K562 (cell line): ENCODE data around the gene CSNK1G1. TPM values are rescaled to one million over a fixed set of nuclear protein-coding genes. Genes with fewer than 3 reads are reported as not detected.

Experiments used
- BCLAF1 ChIP-seq, 2 experiments: fragments of 450-650 bp in 1 of 2; IDR thresholded peaks; 2 replicates each; pipeline ENCODE4 v1.6.1; 2011 to 2017; ENCODE audit warnings: low read depth in 2 of 2, antibody characterized with exemption in 1 of 2, borderline replicate concordance in 1 of 2, low read length in 1 of 2, mild to moderate bottlenecking in 1 of 2, mixed read lengths in 1 of 2; ENCODE audit not compliant: control insufficient read depth in 1 of 2
- CREM ChIP-seq: IDR thresholded peaks from 2 replicates; pipeline ENCODE4 v1.6.1; 2014; ENCODE audit warnings: antibody characterized with exemption, low read depth
- ETV6 ChIP-seq, 3 experiments: fragments of 150-350 bp in 1 of 3; sonication (generic) in 1 of 3; formaldehyde crosslinking in 1 of 3; IDR thresholded peaks; 2 replicates each; pipeline versions ENCODE4 v1.6.1 to v1.8.0; 2014 to 2022; ENCODE audit warnings: borderline replicate concordance in 2 of 3, low read depth in 2 of 3, antibody characterized with exemption in 1 of 3, low read length in 1 of 3, mild to moderate bottlenecking in 1 of 3, missing genetic modification reagents in 1 of 3
- LCOR ChIP-seq: sonication (generic); formaldehyde crosslinking; IDR thresholded peaks from 2 replicates; pipeline ENCODE4 v1.8.0; 2022; ENCODE audit warnings: mild to moderate bottlenecking, missing genetic modification reagents
- MTA1 ChIP-seq: fragments of 450-650 bp; IDR thresholded peaks from 2 replicates; pipeline ENCODE4 v1.6.1; 2017; ENCODE audit warnings: borderline replicate concordance
- MYC ChIP-seq, 2 experiments: fragments of 250-450 bp in 1 of 2; sonication (Bioruptor Pico) in 1 of 2; IDR thresholded peaks; 2 replicates each; pipeline versions ENCODE4 v1.5.1 to v1.6.1; 2012 to 2021; ENCODE audit warnings: low read depth in 2 of 2, borderline replicate concordance in 1 of 2, improper control_type of control experiment in 1 of 2, low read length in 1 of 2, mild to moderate bottlenecking in 1 of 2, moderate library complexity in 1 of 2
- PHF20 ChIP-seq: fragments of 450-650 bp; IDR thresholded peaks from 2 replicates; pipeline ENCODE4 v1.6.1; 2018; ENCODE audit not compliant: partially characterized antibody
- POLR2A ChIP-seq: fragments of 450-650 bp; conservative IDR thresholded peaks from 2 replicates; pipeline ENCODE4 v1.6.1; 2016
- SIRT6 ChIP-seq: IDR thresholded peaks from one replicate; pipeline ENCODE4 v1.6.1; 2012; ENCODE audit warnings: low read depth, mild to moderate bottlenecking, control low read depth, inconsistent platforms, low read length, moderate library complexity
- SREBF1 ChIP-seq: fragments of 150-350 bp; IDR thresholded peaks from 2 replicates; pipeline ENCODE4 v1.6.1; 2014; ENCODE audit warnings: antibody characterized with exemption, low read depth, low read length, borderline replicate concordance
- TAL1 ChIP-seq: fragments of 450-650 bp; IDR thresholded peaks from 2 replicates; pipeline ENCODE4 v1.6.1; 2016; ENCODE audit warnings: mild to moderate bottlenecking
- TARDBP ChIP-seq: fragments of 450-650 bp; IDR thresholded peaks from 2 replicates; pipeline ENCODE4 v1.6.1; 2016
- XRCC5 ChIP-seq: fragments of 200-400 bp; formaldehyde crosslinking; IDR thresholded peaks from 2 replicates; pipeline ENCODE4 v1.6.1; 2017; ENCODE audit warnings: low read depth, mild to moderate bottlenecking, low read length
- ZBTB26 ChIP-seq: fragments of 450-650 bp; formaldehyde crosslinking; IDR thresholded peaks from 2 replicates; pipeline ENCODE4 v1.4.0; 2022; ENCODE audit warnings: missing genetic modification characterization
- ZNF217 ChIP-seq: sonication (generic); formaldehyde crosslinking; IDR thresholded peaks from 2 replicates; pipeline ENCODE4 v1.8.0; 2022; ENCODE audit warnings: mild to moderate bottlenecking, missing genetic modification reagents
- ZNF431 ChIP-seq: sonication (generic); formaldehyde crosslinking; IDR thresholded peaks from 2 replicates; pipeline ENCODE4 v1.8.0; 2022; ENCODE audit warnings: mild to moderate bottlenecking, missing genetic modification reagents
- polyA plus RNA-seq, 8 experiments: library from polyadenylated mRNA; depleted of rRNA in 4 of 8; stranded (reverse) in 5 of 8; unstranded in 3 of 8; fragments of >200 nt; fragmentation: Nextera tagmentation in 2 of 8; fragmentation: Illumina TruSeq in 1 of 8; extraction: Ambion mirVana in 2 of 8; extraction: Trizol in 1 of 8; gene quantifications; 2 replicates each; pipeline versions ENCODE4 v1.2.1 to v1.2.3, GENCODE V29; 2011 to 2014; ENCODE audit warnings: inconsistent platforms in 1 of 8, missing spikeins in 1 of 8
- total RNA-seq, 7 experiments: library from RNA; depleted of rRNA in 6 of 7; stranded (reverse); fragments of >200 nt in 6 of 7; fragmentation: Illumina TruSeq in 2 of 7; extraction: Trizol in 2 of 7; gene quantifications; 2 replicates each; pipeline versions ENCODE4 v1.2.1 to v1.2.3, GENCODE V29; 2011 to 2021; ENCODE audit warnings: low replicate concordance in 1 of 7
- TF ChIP-seq, protein P1 (sequence below), 2 experiments: fragments of 450-650 bp; conservative IDR thresholded peaks; 2 replicates each; pipeline ENCODE4 v1.6.1; 2017; ENCODE audit warnings: mild to moderate bottlenecking in 2 of 2, moderate library complexity in 2 of 2
- TF ChIP-seq, protein P2 (sequence below): sonication (generic); formaldehyde crosslinking; IDR thresholded peaks from 2 replicates; pipeline ENCODE4 v1.8.1; 2023; ENCODE audit warnings: mild to moderate bottlenecking, missing genetic modification reagents, moderate library complexity

Gene CSNK1G1
- total and polyA plus RNA-seq, 9 of the 15 experiments (the other 6 are each of a cell fraction or from before 2014, with no cell fraction given): 4.5 to 18.5 (median 9.5) TPM

GRCh38 chr15:64162869-64163658 is 192.9 kb downstream of the CSNK1G1 start, which contains the start of gene PPIB (continued):
- TF ChIP-seq MTA1: no peak
- 0 out of 2 replicates have a peak, but pooled peaks have one; percentile 48 for TF ChIP-seq ZBTB26 (CRISPR knock-in tag)
- TF ChIP-seq, protein P1, sequence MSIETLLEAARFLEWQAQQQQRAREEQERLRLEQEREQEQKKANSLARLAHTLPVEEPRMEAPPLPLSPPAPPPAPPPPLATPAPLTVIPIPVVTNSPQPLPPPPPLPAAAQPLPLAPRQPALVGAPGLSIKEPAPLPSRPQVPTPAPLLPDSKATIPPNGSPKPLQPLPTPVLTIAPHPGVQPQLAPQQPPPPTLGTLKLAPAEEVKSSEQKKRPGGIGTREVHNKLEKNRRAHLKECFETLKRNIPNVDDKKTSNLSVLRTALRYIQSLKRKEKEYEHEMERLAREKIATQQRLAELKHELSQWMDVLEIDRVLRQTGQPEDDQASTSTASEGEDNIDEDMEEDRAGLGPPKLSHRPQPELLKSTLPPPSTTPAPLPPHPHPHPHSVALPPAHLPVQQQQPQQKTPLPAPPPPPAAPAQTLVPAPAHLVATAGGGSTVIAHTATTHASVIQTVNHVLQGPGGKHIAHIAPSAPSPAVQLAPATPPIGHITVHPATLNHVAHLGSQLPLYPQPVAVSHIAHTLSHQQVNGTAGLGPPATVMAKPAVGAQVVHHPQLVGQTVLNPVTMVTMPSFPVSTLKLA (conservative IDR thresholded peaks at IDR 0.05): peak; percentile 92 to 95
- 0 out of 2 replicates have a peak, but pooled peaks have one; percentile 6 for TF ChIP-seq TAL1
- peak; percentile 92 for TF ChIP-seq LCOR
- no peak for TF ChIP-seq ZNF217 (CRISPR knock-in tag)
- 0 out of 2 replicates have a peak, but pooled peaks have one; percentile 16 for TF ChIP-seq TARDBP
- peak; percentile 65; the same call in 1 of the 2 replicates for TF ChIP-seq SREBF1
- no peak for TF ChIP-seq SIRT6
- TF ChIP-seq XRCC5: peak; percentile 65; the same call in 1 of the 2 replicates
- TF ChIP-seq BCLAF1 (IDR thresholded peaks at IDR 0.05; ENCODE audit: borderline replicate concordance in 1 of 2, control insufficient read depth in 1 of 2, low read depth in 2 of 2, low read length in 1 of 2): peak in 1 of 2 experiments; percentile 74; a peak in 2 of 4 replicates
- TF ChIP-seq CREM: peak; percentile 82
- TF ChIP-seq POLR2A: peak; percentile 98
- TF ChIP-seq ZNF431 (CRISPR knock-in tag): no peak
- TF ChIP-seq ETV6 (IDR thresholded peaks at IDR 0.05; ENCODE audit: borderline replicate concordance in 1 of 2, low read depth in 2 of 2, low read length in 1 of 2): 0 out of 4 replicates have a peak, but pooled peaks of 1 of the 2 experiments have one; percentile 8
- no peak for TF ChIP-seq ETV6 (CRISPR knock-in tag; IDR thresholded peaks at IDR 0.05; ENCODE audit: borderline replicate concordance)
- TF ChIP-seq PHF20: peak; percentile 73
- TF ChIP-seq, protein P2, sequence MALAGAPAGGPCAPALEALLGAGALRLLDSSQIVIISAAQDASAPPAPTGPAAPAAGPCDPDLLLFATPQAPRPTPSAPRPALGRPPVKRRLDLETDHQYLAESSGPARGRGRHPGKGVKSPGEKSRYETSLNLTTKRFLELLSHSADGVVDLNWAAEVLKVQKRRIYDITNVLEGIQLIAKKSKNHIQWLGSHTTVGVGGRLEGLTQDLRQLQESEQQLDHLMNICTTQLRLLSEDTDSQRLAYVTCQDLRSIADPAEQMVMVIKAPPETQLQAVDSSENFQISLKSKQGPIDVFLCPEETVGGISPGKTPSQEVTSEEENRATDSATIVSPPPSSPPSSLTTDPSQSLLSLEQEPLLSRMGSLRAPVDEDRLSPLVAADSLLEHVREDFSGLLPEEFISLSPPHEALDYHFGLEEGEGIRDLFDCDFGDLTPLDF (CRISPR knock-in tag): peak; percentile 60; the same call in 1 of the 2 replicates
- peak; percentile 85 for TF ChIP-seq MYC (IDR thresholded peaks at IDR 0.05; ENCODE audit: low read depth, low read length)
- TF ChIP-seq MYC (CRISPR knock-in tag; IDR thresholded peaks at IDR 0.05; ENCODE audit: borderline replicate concordance, low read depth): peak; percentile 38; the same call in 1 of the 2 replicates
